ENCODE results near the gene HMX2. TPM values are rescaled to one million over a fixed set of nuclear protein-coding genes. Genes with fewer than 3 reads are reported as not detected.

The HMX2 gene
- total RNA-seq, 2 donors from 2014 or later, result not detected

- no peak for ATAC-seq
- H3K27me3 Mint-ChIP-seq, result peaks cover 34% of the 10 kb centered on the region
- H3K4me3 Mint-ChIP-seq, result peak overlapping the region; percentile 80
- no peaks in the 10 kb centered on the region for H3K9me3 ChIP-seq (ENCODE audit: control insufficient read depth, low read length, poor library complexity, severe bottlenecking)
- no peak for DNase-seq
- peaks cover 8% of the 10 kb centered on the region for H3K36me3 Mint-ChIP-seq (ENCODE audit: low read depth)
- no peak overlapping the region for H3K27ac Mint-ChIP-seq
- H3K4me1 Mint-ChIP-seq, result peaks cover 35% of the 10 kb centered on the region
Observed at GRCh38 chr10:123150271-123150985, 2.5 kb downstream of the HMX2 start.

DNA sequence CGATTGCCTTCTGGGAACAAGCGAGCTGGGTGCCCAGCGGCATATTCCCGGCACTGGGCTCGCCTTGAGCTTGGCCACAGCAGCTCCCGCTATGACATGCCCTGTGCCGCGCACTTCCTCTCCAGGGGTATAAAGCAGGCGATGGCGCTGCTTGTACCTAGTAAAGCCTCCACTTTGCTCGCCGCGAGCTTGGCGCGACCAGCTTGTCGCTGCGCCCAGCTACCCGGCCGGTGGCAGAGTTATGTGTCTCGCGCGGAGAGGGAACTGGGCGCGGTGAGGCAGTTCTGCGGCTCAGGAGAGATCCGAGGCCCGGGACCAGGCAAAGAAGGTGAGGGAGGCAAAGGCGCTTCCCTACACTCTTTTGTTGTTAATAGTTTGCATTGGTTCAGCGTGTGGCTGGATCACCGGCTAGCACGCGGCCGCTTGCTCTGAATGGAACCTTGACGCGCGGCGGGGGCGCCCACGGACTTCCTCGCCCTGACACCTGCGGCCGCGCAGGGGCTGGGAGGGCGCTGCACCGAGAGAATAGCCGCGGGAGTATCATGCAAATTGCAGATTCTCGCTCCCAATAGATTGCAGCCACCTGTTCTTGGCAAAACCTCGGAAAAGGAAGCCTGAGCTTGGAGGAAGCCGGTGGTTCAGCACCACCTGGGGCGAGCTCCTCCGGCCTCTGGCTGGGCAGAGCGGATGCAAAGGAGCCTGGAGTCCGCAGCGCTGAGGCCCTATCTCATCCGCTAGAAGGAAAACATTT is 3.2 kb downstream of the HMX2 start:
- Mint-ChIP-seq H3K27me3 (peaks cover 27% of the 10 kb centered on the region), H3K27ac (no peak overlapping the region), H3K36me3 (ENCODE audit: low read depth) (peaks cover 10% of the 10 kb centered on the region), H3K4me3 (peak overlapping the region; percentile 80), H3K4me1 (peaks cover 34% of the 10 kb centered on the region)
- no peaks in the 10 kb centered on the region for H3K9me3 ChIP-seq (ENCODE audit: control insufficient read depth, low read length, poor library complexity, severe bottlenecking)
- ATAC-seq (no peak), DNase-seq (no peak)

DNA sequence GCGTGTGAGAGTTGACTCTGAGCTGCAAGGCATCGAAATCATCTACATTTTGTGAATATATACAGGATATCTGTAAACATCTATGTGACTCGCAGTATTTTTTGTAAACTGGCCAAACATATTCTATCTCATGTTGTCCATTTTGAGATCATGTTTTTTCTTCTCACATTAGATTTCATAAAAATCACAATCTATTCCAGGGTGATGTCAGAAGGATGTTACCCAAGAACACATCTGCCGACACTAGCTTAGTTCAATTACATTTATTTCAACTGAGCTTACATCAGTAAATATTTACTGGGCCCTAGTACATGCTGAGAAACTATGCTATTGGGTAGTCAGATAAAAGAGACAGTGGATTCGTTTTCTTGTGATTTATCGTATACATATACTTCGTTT is 3.8 kb downstream of the HMX2 start:
- Mint-ChIP-seq H3K36me3 (ENCODE audit: low read depth) (peaks cover 11% of the 10 kb centered on the region), H3K27ac (no peak overlapping the region), H3K27me3 (peaks cover 24% of the 10 kb centered on the region), H3K4me1 (peaks cover 37% of the 10 kb centered on the region), H3K4me3 (peak overlapping the region; percentile 80)
- no peak for ATAC-seq
- no peak for DNase-seq
- no peaks in the 10 kb centered on the region for H3K9me3 ChIP-seq (ENCODE audit: control insufficient read depth, low read length, poor library complexity, severe bottlenecking)

- peaks cover 19% of the 10 kb centered on the region for H3K36me3 Mint-ChIP-seq (ENCODE audit: low read depth)
- peaks cover 49% of the 10 kb centered on the region for H3K4me1 Mint-ChIP-seq
- peak overlapping the region; percentile 100 for H3K4me3 Mint-ChIP-seq
- peaks cover 16% of the 10 kb centered on the region for H3K27me3 Mint-ChIP-seq
- H3K9me3 ChIP-seq (ENCODE audit: control insufficient read depth, low read length, poor library complexity, severe bottlenecking), result no peaks in the 10 kb centered on the region
- no peak for DNase-seq
- no peak for ATAC-seq
- peak overlapping the region; percentile 98 for H3K27ac Mint-ChIP-seq
Observed at GRCh38 chr10:123153486-123154091, 5.7 kb downstream of the HMX2 start.

GRCh38 chr10:123154092-123154710 is 6.3 kb downstream of the HMX2 start, which contains the start of gene BUB3:
Gene BUB3, plus strand, starts transcription at chr10:123154402. Its CDS starts 516 bp downstream, at chr10:123154918.
- Mint-ChIP-seq H3K27me3 (peaks cover 10% of the 10 kb centered on the region), H3K4me3 (peak within 1 kb of the TSS; percentile 100), H3K27ac (peak within 1 kb of the TSS; percentile 98), H3K36me3 (ENCODE audit: low read depth) (peaks cover 14% of the 10 kb centered on the region), H3K4me1 (peaks cover 46% of the 10 kb centered on the region)
- H3K9me3 ChIP-seq (ENCODE audit: control insufficient read depth, low read length, poor library complexity, severe bottlenecking), result no peaks in the 10 kb centered on the region
- ATAC-seq, result peak; percentile 92
- peak; percentile 71 to 85 (median 80) for DNase-seq

DNA sequence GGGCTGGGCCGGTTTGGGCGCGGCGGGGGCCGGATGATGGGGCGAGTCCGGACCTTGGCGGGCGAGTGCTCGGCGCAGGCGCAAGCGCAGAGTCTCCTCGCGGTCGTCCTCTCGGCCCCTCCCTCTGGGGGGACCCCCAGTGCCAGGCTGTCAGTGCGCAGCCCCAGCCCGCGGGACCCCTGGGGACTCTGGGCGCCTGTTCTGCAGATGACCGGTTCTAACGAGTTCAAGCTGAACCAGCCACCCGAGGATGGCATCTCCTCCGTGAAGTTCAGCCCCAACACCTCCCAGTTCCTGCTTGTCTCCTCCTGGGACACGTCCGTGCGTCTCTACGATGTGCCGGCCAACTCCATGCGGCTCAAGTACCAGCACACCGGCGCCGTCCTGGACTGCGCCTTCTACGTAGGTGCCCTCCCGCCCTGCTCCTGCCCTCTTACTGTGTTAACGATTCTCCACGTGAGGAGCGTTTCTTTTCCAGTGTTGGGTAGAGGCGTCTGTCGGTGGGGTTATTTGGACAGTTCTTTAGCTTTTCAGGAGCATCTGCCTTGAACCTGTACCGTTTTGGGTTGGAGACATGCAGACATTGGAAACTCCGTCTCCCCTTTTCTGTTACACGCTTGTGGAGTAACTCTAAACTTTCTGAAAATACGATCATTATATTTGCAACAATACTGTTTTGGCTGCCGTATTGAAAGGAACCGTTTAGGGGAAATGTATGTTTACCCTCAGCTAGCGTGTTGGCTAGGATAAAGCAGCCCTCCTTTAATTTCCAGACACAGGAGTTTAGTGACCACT is 7.0 kb downstream of the HMX2 start:
- no peaks in the 10 kb centered on the region for H3K9me3 ChIP-seq (ENCODE audit: control insufficient read depth, low read length, poor library complexity, severe bottlenecking)
- Mint-ChIP-seq H3K4me1 (peaks cover 45% of the 10 kb centered on the region), H3K36me3 (ENCODE audit: low read depth) (peaks cover 14% of the 10 kb centered on the region), H3K27me3 (peaks cover 5% of the 10 kb centered on the region), H3K4me3 (peak overlapping the region; percentile 100), H3K27ac (peak overlapping the region; percentile 98)
- peak; percentile 12 for ATAC-seq
- peak in 1 of 3 donors; percentile 31 for DNase-seq

DNA sequence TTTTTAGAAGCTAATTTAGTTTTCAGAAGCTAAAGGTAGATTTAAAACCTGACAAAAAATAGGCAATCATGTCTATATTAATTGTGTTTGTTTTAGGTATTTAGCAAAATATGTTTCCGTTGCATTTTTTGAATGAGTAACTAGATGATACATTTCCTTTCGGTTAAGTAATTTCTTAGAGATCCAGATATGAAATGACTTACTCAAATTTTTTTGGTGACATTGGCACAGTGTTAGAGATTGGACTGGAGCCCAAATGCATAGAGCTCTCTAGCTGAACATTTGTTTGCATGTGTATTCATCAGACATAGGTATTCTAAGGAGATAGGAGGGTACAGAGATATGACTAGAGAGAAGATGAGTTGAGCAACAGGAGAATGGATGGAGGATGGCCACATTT is 8.1 kb downstream of the HMX2 start:
- no peak for DNase-seq
- Mint-ChIP-seq H3K4me1 (peaks cover 55% of the 10 kb centered on the region), H3K4me3 (no peak overlapping the region), H3K27me3 (no peaks in the 10 kb centered on the region), H3K36me3 (ENCODE audit: low read depth) (peaks cover 14% of the 10 kb centered on the region), H3K27ac (peak overlapping the region; percentile 98)
- no peaks in the 10 kb centered on the region for H3K9me3 ChIP-seq (ENCODE audit: control insufficient read depth, low read length, poor library complexity, severe bottlenecking)
- no peak for ATAC-seq

DNA sequence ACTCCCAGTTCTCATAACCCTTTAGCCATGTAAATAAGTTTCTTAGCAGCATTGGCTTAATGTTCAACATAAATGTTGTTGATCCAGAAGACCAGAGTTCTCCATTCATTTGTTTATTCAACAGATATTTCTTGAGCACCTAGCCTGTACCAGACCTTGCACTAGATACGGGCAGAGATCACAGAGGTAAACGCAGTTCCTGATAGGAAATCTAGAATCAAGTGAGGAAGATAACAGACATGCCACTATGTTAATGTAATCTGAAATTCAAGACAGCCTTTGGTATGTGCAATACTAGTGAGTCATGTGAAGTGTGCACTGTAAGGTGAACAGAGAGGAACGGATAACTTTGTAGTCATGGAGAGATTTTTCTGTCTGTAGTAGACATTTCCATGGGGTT is 9.3 kb downstream of the HMX2 start:
- Mint-ChIP-seq H3K27me3 (no peaks in the 10 kb centered on the region), H3K36me3 (ENCODE audit: low read depth) (peaks cover 14% of the 10 kb centered on the region), H3K27ac (peak overlapping the region; percentile 98), H3K4me3 (peak overlapping the region; percentile 59), H3K4me1 (peaks cover 55% of the 10 kb centered on the region)
- DNase-seq (no peak), ATAC-seq (no peak)
- no peaks in the 10 kb centered on the region for H3K9me3 ChIP-seq (ENCODE audit: control insufficient read depth, low read length, poor library complexity, severe bottlenecking)

- no peaks in the 10 kb centered on the region for H3K27me3 Mint-ChIP-seq
- H3K4me3 Mint-ChIP-seq, result no peak overlapping the region
- ATAC-seq (no peak), DNase-seq (no peak)
- H3K36me3 Mint-ChIP-seq (ENCODE audit: low read depth), result peaks cover 14% of the 10 kb centered on the region
- H3K27ac Mint-ChIP-seq, result peak overlapping the region; percentile 98
- peaks cover 53% of the 10 kb centered on the region for H3K4me1 Mint-ChIP-seq
- no peaks in the 10 kb centered on the region for H3K9me3 ChIP-seq (ENCODE audit: control insufficient read depth, low read length, poor library complexity, severe bottlenecking)
Observed at GRCh38 chr10:123158682-123159081, 10.7 kb downstream of the HMX2 start.

DNA sequence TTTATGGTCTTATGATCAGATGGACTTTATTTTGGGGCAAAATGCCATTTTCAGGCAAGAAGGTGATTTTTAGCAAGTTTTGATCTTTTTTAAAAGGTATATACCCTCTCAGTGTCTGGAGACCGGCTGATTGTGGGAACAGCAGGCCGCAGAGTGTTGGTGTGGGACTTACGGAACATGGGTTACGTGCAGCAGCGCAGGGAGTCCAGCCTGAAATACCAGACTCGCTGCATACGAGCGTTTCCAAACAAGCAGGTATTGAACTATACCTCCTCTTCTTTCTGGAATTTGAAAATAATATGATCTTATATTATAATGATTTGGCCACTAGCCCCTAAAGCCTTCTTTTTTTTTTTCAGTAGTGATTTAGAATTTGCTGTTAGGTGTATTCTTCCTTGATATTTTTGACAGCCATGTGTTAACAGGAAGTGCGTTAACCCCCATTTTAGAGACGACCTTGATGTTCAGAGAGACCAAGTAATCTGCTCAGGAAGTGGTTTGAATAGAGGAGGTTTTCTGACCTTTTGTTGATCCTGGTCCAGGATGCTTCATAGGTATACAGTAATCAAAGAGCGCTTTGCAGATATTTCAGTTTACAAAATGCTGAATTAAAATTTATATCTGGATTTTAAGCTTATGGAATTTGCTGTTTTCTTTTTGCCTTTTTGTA is 12.5 kb downstream of the HMX2 start:
- H3K4me1 Mint-ChIP-seq, result peaks cover 44% of the 10 kb centered on the region
- peaks cover 11% of the 10 kb centered on the region for H3K36me3 Mint-ChIP-seq (ENCODE audit: low read depth)
- no peaks in the 10 kb centered on the region for H3K9me3 ChIP-seq (ENCODE audit: control insufficient read depth, low read length, poor library complexity, severe bottlenecking)
- H3K27ac Mint-ChIP-seq, result peak overlapping the region; percentile 85
- H3K27me3 Mint-ChIP-seq, result no peaks in the 10 kb centered on the region
- peak; percentile 99 for ATAC-seq
- H3K4me3 Mint-ChIP-seq, result peak overlapping the region; percentile 66
- DNase-seq, result no peak

DNA sequence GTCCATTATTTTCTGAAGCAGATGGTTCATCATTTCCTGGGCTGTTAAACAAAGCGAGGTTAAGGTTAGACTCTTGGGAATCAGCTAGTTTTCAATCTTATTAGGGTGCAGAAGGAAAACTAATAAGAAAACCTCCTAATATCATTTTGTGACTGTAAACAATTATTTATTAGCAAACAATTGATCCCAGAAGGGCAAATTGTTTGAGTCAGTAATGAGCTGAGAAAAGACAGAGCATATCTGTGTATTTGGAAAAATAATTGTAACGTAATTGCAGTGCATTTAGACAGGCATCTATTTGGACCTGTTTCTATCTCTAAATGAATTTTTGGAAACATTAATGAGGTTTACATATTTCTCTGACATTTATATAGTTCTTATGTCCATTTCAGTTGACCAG is 16.4 kb downstream of the HMX2 start:
- H3K9me3 ChIP-seq (ENCODE audit: control insufficient read depth, low read length, poor library complexity, severe bottlenecking), result no peaks in the 10 kb centered on the region
- H3K27me3 Mint-ChIP-seq, result no peaks in the 10 kb centered on the region
- no peak overlapping the region for H3K4me3 Mint-ChIP-seq
- no peak overlapping the region for H3K27ac Mint-ChIP-seq
- peaks cover 24% of the 10 kb centered on the region for H3K4me1 Mint-ChIP-seq
- no peak for ATAC-seq
- peaks cover 4% of the 10 kb centered on the region for H3K36me3 Mint-ChIP-seq (ENCODE audit: low read depth)
- DNase-seq, result no peak

DNA sequence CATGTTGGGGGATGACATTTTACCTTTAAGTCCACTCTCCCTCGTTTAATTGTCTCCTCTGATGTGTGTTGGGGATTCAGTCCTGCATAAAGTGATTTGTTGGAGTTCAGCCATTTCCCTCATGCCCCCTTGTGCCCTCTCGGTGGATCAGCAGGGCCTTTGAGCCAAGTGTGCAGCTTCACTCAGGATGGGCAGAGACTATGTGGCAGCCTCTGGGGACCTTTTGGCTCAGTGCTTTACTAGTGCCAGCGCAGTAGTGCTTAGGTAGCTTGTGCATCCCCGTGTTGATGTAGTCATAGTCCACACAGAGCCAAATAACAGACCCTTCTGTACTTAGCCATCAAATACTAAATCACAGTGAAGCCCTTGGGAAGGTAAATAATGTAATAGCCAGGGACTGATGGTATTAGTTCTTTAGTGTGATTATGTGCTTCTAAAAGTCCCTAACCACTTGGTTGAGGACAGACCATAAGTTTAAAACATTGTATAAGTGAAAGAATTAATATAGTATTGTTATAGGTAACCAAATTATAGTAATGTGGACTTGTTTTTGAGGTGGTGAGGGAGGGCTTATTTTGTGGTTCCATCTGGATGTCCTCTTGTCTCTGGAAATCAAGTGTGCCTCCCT is 17.6 kb downstream of the HMX2 start:
- Mint-ChIP-seq H3K4me3 (no peak overlapping the region), H3K27me3 (no peaks in the 10 kb centered on the region), H3K36me3 (ENCODE audit: low read depth) (peaks cover 4% of the 10 kb centered on the region), H3K27ac (no peak overlapping the region), H3K4me1 (peaks cover 18% of the 10 kb centered on the region)
- no peaks in the 10 kb centered on the region for H3K9me3 ChIP-seq (ENCODE audit: control insufficient read depth, low read length, poor library complexity, severe bottlenecking)
- DNase-seq (no peak), ATAC-seq (no peak)

All from T-helper 17 cell (primary cell).